Breast epithelium (tissue), 4 donors: Measurements from ENCODE around the gene PDZD11. TPM values are rescaled to one million over a fixed set of nuclear protein-coding genes. Genes with fewer than 3 reads are reported as not detected.
"Not testable (repeated sequence)": the region's sequence is repeated elsewhere in the genome, so short reads cannot be mapped to it uniquely, and the experiment has no call there.

Experiments
- DNase-seq, 2 donors: peaks; one replicate each; pipeline ENCODE4 v3.0.0-alpha.2; 2019; ENCODE audit warnings: low spot score in 2 of 2
- H3K27ac ChIP-seq, 2 donors: fragments of 200-600 bp; sonication (generic) in 1 of 2; one replicate each; pipeline ENCODE4 v1.5.1; 2016 to 2019; ENCODE audit warnings: mild to moderate bottlenecking in 1 of 2
- H3K27me3 ChIP-seq, 2 donors: fragments of 200-600 bp; sonication (generic) in 1 of 2; one replicate each; pipeline versions ENCODE4 v1.5.1 to v1.6.0; 2017 to 2019; ENCODE audit warnings: control low read depth in 1 of 2, mild to moderate bottlenecking in 1 of 2
- H3K36me3 ChIP-seq: fragments of 200-600 bp; one replicate; pipeline ENCODE4 v1.5.1; 2019
- H3K4me1 ChIP-seq, 2 donors: fragments of 200-600 bp; sonication (generic); one replicate each; pipeline ENCODE4 v1.5.1; 2016 to 2019; ENCODE audit warnings: control low read depth in 1 of 2
- H3K4me3 ChIP-seq, 3 donors: fragments of 200-600 bp; sonication (generic); 1 replicate in 2 of 3; 2 replicates in 1 of 3; pipeline ENCODE4 v1.5.1; 2016 to 2019; ENCODE audit warnings: mild to moderate bottlenecking in 3 of 3, moderate library complexity in 2 of 3
- H3K9me3 ChIP-seq, 2 donors: fragments of 200-600 bp; sonication (generic) in 1 of 2; one replicate each; pipeline ENCODE4 v1.5.1; 2016 to 2019; ENCODE audit warnings: control low read depth in 1 of 2
- CTCF ChIP-seq, 3 donors: fragments of 450-650 bp; IDR thresholded peaks; one replicate each; pipeline ENCODE4 v1.5.1; 2016 to 2017; ENCODE audit warnings: antibody characterized with exemption in 3 of 3, mild to moderate bottlenecking in 3 of 3, moderate library complexity in 3 of 3
- POLR2A ChIP-seq: fragments of 450-650 bp; IDR thresholded peaks from one replicate; pipeline ENCODE4 v1.6.1; 2016; ENCODE audit warnings: antibody characterized with exemption, mild to moderate bottlenecking, moderate library complexity
- POLR2AphosphoS5 ChIP-seq, 3 donors: sonication (generic); formaldehyde crosslinking; IDR thresholded peaks; one replicate each; pipeline ENCODE4 v1.6.1; 2017; ENCODE audit warnings: antibody characterized with exemption in 3 of 3
- intact Hi-C: fragments of 100-400 bp; cut with DNase I; formaldehyde crosslinking; loops from one replicate; pipeline ENCODE4 v1.15.1; 2023; ENCODE audit warnings: low total_unique reads
- total RNA-seq, 3 donors: library from RNA; depleted of rRNA; stranded (reverse); fragments of >200 nt; gene quantifications; one replicate each; pipeline ENCODE4 v1.1.0, GENCODE V29; 2016

Gene PDZD11
- total RNA-seq, 3 donors from 2014 or later = 27.2 to 33.0 (median 32.1) TPM

DNA sequence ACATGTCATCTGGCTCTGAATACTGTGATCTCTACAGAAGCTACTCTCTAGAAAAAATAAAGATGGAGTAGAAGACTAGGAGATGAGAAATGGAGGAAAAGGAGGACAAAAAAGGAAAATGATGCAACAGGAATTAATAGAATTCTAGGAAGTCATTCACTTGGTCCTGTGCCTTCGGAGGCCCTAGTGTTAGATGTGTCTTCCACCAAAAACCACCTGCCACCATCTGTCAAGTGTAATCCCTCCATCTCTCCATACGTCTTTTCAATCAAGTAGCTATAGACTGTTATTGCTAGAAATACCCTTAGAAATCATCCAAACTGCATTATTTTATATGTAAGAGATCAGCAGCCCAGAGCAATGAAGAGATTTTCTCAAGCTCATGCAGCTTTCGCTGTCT, 10.6 kb downstream of the PDZD11 start:
- no peaks in the 10 kb centered on the region for H3K36me3 ChIP-seq
- H3K4me1 ChIP-seq = no peaks in the 10 kb centered on the region
- peaks cover 0 to 66% of the 10 kb centered on the region in 2 donors for H3K27me3 ChIP-seq
- TF ChIP-seq CTCF (IDR thresholded peaks at IDR 0.05) = no peak
- TF ChIP-seq POLR2AphosphoS5 (IDR thresholded peaks at IDR 0.05) = no peak
- TF ChIP-seq POLR2A = no peak
- no peaks in the 10 kb centered on the region for H3K9me3 ChIP-seq
- intact Hi-C loops = no loop called here
- H3K27ac ChIP-seq = no peak overlapping the region
- H3K4me3 ChIP-seq = no peak overlapping the region
- no peak for DNase-seq

GRCh38 chrX:70274029-70274428, 15.7 kb downstream of the PDZD11 start:
- H3K4me1 ChIP-seq, H3K9me3 ChIP-seq, H3K4me3 ChIP-seq, intact Hi-C loops, H3K27ac ChIP-seq, DNase-seq, H3K36me3 ChIP-seq: not testable (repeated sequence)
- peaks cover 0 to 56% of the 10 kb centered on the region in 2 donors for H3K27me3 ChIP-seq

DNA sequence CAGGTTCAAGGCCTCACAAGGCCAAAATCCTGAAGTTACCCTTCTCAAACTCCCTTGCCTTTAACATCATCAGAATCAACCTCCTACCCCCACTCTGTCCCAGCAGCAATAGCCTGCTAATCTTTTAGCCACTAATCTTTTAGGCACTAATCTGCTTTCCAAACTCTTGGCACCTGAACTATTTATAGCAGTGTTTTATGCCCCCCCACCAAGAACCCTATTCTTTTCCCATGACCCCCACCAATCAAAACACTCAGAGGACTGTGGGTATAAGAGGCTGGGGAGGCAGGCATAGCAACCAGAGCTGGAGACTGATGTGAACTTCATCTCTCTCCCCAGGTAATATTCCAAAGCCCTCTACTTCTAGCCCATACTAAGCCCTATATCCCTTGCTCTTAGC, 21.7 kb downstream of the PDZD11 start, which contains the start of gene ARR3:
Gene ARR3 (plus strand): TSS at position 301 of the 400 bp plus-strand sequence. CDS start 1,052 bp downstream, outside the sequence.
- Histone ChIP-seq H3K4me1 (no peaks in the 10 kb centered on the region), H3K36me3 (no peaks in the 10 kb centered on the region), H3K4me3 (no peak within 1 kb of the TSS), H3K9me3 (peaks cover 0 to 6% of the 10 kb centered on the region in 2 donors), H3K27me3 (peaks cover 0 to 42% of the 10 kb centered on the region in 2 donors), H3K27ac (no peak within 1 kb of the TSS)
- DNase-seq = no peak
- TF ChIP-seq POLR2AphosphoS5 (IDR thresholded peaks at IDR 0.05) (no peak), POLR2A (no peak), CTCF (IDR thresholded peaks at IDR 0.05) (no peak)
- intact Hi-C loops = no loop called here

- peaks cover 0 to 6% of the 10 kb centered on the region in 2 donors for H3K9me3 ChIP-seq
- DNase-seq = no peak
- no peak for TF ChIP-seq POLR2A
- TF ChIP-seq POLR2AphosphoS5 (IDR thresholded peaks at IDR 0.05) = no peak
- no peak for TF ChIP-seq CTCF (IDR thresholded peaks at IDR 0.05)
- H3K4me3 ChIP-seq = no peak overlapping the region
- H3K4me1 ChIP-seq = no peaks in the 10 kb centered on the region
- H3K27ac ChIP-seq = no peak overlapping the region
- intact Hi-C loops = no loop called here
- H3K36me3 ChIP-seq = no peaks in the 10 kb centered on the region
- peaks cover 0 to 37% of the 10 kb centered on the region in 2 donors for H3K27me3 ChIP-seq
These were observed 24.9 kb downstream of the PDZD11 start for GRCh38 chrX:70264784-70265183.

- intact Hi-C loops = no loop called here
- DNase-seq = peak; percentile 39 to 53
- Histone ChIP-seq H3K4me1 (no peaks in the 10 kb centered on the region), H3K4me3 (no peak overlapping the region), H3K36me3 (no peaks in the 10 kb centered on the region), H3K27ac (no peak overlapping the region), H3K9me3 (peaks cover 0 to 6% of the 10 kb centered on the region in 2 donors), H3K27me3 (peaks cover 0 to 38% of the 10 kb centered on the region in 2 donors)
- TF ChIP-seq POLR2A (no peak), CTCF (IDR thresholded peaks at IDR 0.05) (peak in 2 of 3 donors; percentile 27 to 37)
These were observed 26.7 kb downstream of the PDZD11 start for GRCh38 chrX:70262952-70263567.
